ENCODE data around the gene CNKSR3.
"Not testable (repeated sequence)": the region's sequence is repeated elsewhere in the genome, so short reads cannot be mapped to it uniquely, and the experiment has no call there.

CNKSR3 gene

GRCh38 chr6:154510144-154510905 lies at the start of gene CNKSR3:
TSS of gene CNKSR3 (minus strand) at chr6:154510685. CDS start at chr6:154510114, 571 bp downstream.
- DNase-seq (ENCODE audit: low read depth), result peak; percentile 95

GRCh38 chr6:154558984-154559383 lies 48.5 kb upstream of the CNKSR3 start:
- no peak for DNase-seq (ENCODE audit: low read depth)

GRCh38 chr6:154558513-154558912 lies 48.0 kb upstream of the CNKSR3 start:
- DNase-seq (ENCODE audit: low read depth), result no peak

- peak; percentile 32 for DNase-seq (ENCODE audit: low read depth)
Measured at GRCh38 chr6:154555073-154555677, 44.7 kb upstream of the CNKSR3 start.

- DNase-seq (ENCODE audit: low read depth), result no peak
Measured at GRCh38 chr6:154554491-154554890, 44.0 kb upstream of the CNKSR3 start.

GRCh38 chr6:154550779-154551178 lies 40.3 kb upstream of the CNKSR3 start:
- DNase-seq (ENCODE audit: low read depth), result no peak

GRCh38 chr6:154549179-154549578 lies 38.7 kb upstream of the CNKSR3 start:
- no peak for DNase-seq (ENCODE audit: low read depth)

- peak; percentile 52 for DNase-seq (ENCODE audit: low read depth)
Measured at GRCh38 chr6:154548130-154548830, 37.8 kb upstream of the CNKSR3 start.

- DNase-seq (ENCODE audit: low read depth), result peak; percentile 6
Measured at GRCh38 chr6:154543628-154544027, 33.1 kb upstream of the CNKSR3 start.

GRCh38 chr6:154542747-154543146 lies 32.3 kb upstream of the CNKSR3 start:
- no peak for DNase-seq (ENCODE audit: low read depth)

- not testable (repeated sequence) for DNase-seq (ENCODE audit: low read depth)
Measured at GRCh38 chr6:154541837-154542236, 31.4 kb upstream of the CNKSR3 start.

GRCh38 chr6:154539593-154540269 lies 29.2 kb upstream of the CNKSR3 start:
- no peak for DNase-seq (ENCODE audit: low read depth)

GRCh38 chr6:154538640-154539191 lies 28.2 kb upstream of the CNKSR3 start:
- DNase-seq (ENCODE audit: low read depth), result no peak

- no peak for DNase-seq (ENCODE audit: low read depth)
Measured at GRCh38 chr6:154537511-154538325, 27.2 kb upstream of the CNKSR3 start.

GRCh38 chr6:154536999-154537398 lies 26.5 kb upstream of the CNKSR3 start:
- no peak for DNase-seq (ENCODE audit: low read depth)

- no peak for DNase-seq (ENCODE audit: low read depth)
Measured at GRCh38 chr6:154536255-154536654, 25.8 kb upstream of the CNKSR3 start.

- DNase-seq (ENCODE audit: low read depth), result no peak
Measured at GRCh38 chr6:154535851-154536250, 25.4 kb upstream of the CNKSR3 start.

GRCh38 chr6:154535147-154535546 lies 24.7 kb upstream of the CNKSR3 start:
- DNase-seq (ENCODE audit: low read depth), result peak; percentile 9

- DNase-seq (ENCODE audit: low read depth), result no peak
Measured at GRCh38 chr6:154534531-154534930, 24.0 kb upstream of the CNKSR3 start.

GRCh38 chr6:154532426-154532825 lies 21.9 kb upstream of the CNKSR3 start:
- no peak for DNase-seq (ENCODE audit: low read depth)

- no peak for DNase-seq (ENCODE audit: low read depth)
Measured at GRCh38 chr6:154529957-154530356, 19.5 kb upstream of the CNKSR3 start.
